ENCODE measurements around the gene MYO10.

GRCh38 chr5:16619136-16619535 lies 317.0 kb downstream of the MYO10 start:
- TF ChIP-seq CTCF (conservative IDR thresholded peaks at IDR 0.05; ENCODE audit: low read depth in 2 of 2) (no peak), REST (IDR thresholded peaks at IDR 0.05; ENCODE audit: unreplicated experiment) (no peak), JUNB (IDR thresholded peaks at IDR 0.05; ENCODE audit: unreplicated experiment) (no peak), POLR2AphosphoS5 (IDR thresholded peaks at IDR 0.05; ENCODE audit: low read depth) (no peak), EZH2 (IDR thresholded peaks at IDR 0.05; ENCODE audit: low read depth, unreplicated experiment) (no peak), EZH2phosphoT487 (IDR thresholded peaks at IDR 0.05; ENCODE audit: unreplicated experiment) (no peak), CREB1 (CRISPR knock-in tag; IDR thresholded peaks at IDR 0.05; ENCODE audit: low read depth) (no peak), ZNF331 (CRISPR knock-in tag; IDR thresholded peaks at IDR 0.05; ENCODE audit: low read depth) (no peak), NANOG (IDR thresholded peaks at IDR 0.05; ENCODE audit: borderline replicate concordance) (no peak), ZNF114 (CRISPR knock-in tag; IDR thresholded peaks at IDR 0.05) (no peak), STAT1 (IDR thresholded peaks at IDR 0.05; ENCODE audit: unreplicated experiment) (no peak), ETS1 (IDR thresholded peaks at IDR 0.05) (no peak), ZNF462 (CRISPR knock-in tag; IDR thresholded peaks at IDR 0.05) (no peak)

All from GM23338 (cell line).